ENCODE results near the gene PDIA6.

DNA sequence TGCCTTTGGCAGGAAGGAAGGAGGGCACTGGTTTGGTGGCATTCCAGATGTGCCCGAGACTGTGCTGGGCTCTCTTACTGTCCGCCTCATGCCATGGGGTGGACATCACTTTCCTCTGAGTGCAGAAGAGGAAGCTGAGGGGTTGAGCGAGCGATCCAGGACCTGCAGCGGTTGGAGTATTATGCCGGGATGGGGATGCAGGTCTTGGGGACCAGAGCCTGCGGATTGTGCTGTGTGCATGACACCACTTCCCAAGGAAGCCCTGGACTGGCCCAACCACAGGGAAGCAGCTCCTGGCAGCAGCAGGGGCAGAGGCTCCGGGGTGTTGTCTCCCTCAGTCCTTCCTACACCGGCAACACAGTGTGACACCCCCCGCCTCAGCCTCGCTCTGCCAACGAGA lies 46.7 kb downstream of the PDIA6 start:
- TF ChIP-seq, protein P1, sequence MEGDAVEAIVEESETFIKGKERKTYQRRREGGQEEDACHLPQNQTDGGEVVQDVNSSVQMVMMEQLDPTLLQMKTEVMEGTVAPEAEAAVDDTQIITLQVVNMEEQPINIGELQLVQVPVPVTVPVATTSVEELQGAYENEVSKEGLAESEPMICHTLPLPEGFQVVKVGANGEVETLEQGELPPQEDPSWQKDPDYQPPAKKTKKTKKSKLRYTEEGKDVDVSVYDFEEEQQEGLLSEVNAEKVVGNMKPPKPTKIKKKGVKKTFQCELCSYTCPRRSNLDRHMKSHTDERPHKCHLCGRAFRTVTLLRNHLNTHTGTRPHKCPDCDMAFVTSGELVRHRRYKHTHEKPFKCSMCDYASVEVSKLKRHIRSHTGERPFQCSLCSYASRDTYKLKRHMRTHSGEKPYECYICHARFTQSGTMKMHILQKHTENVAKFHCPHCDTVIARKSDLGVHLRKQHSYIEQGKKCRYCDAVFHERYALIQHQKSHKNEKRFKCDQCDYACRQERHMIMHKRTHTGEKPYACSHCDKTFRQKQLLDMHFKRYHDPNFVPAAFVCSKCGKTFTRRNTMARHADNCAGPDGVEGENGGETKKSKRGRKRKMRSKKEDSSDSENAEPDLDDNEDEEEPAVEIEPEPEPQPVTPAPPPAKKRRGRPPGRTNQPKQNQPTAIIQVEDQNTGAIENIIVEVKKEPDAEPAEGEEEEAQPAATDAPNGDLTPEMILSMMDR (IDR thresholded peaks at IDR 0.05): no peak
- TF ChIP-seq POLR2A (IDR thresholded peaks at IDR 0.05): no peak

All from body of pancreas (tissue), 4 donors.